ENCODE measurements around the gene POU6F2.

POU6F2 gene

GRCh38 chr7:39098506-39098905, 120.8 kb downstream of the POU6F2 start:
- Mint-ChIP-seq H3K4me3 (no peak overlapping the region), H3K9me3 (no peaks in the 10 kb centered on the region), H3K36me3 (ENCODE audit: low read depth) (no peaks in the 10 kb centered on the region), H3K27me3 (peaks cover 4% of the 10 kb centered on the region), H3K27ac (no peak overlapping the region), H3K4me1 (no peaks in the 10 kb centered on the region)
- ATAC-seq = no peak
- no peak for DNase-seq

GRCh38 chr7:39099146-39099545, 121.4 kb downstream of the POU6F2 start:
- DNase-seq = no peak
- no peak overlapping the region for H3K27ac Mint-ChIP-seq
- H3K36me3 Mint-ChIP-seq (ENCODE audit: low read depth) = no peaks in the 10 kb centered on the region
- H3K9me3 Mint-ChIP-seq = no peaks in the 10 kb centered on the region
- no peak overlapping the region for H3K4me3 Mint-ChIP-seq
- no peaks in the 10 kb centered on the region for H3K4me1 Mint-ChIP-seq
- no peak for ATAC-seq
- peaks cover 4% of the 10 kb centered on the region for H3K27me3 Mint-ChIP-seq

GRCh38 chr7:39100270-39100669, 122.6 kb downstream of the POU6F2 start:
- H3K4me1 Mint-ChIP-seq = no peaks in the 10 kb centered on the region
- no peak for ATAC-seq
- peaks cover 4% of the 10 kb centered on the region for H3K27me3 Mint-ChIP-seq
- no peak for DNase-seq
- H3K9me3 Mint-ChIP-seq = no peaks in the 10 kb centered on the region
- no peak overlapping the region for H3K27ac Mint-ChIP-seq
- H3K4me3 Mint-ChIP-seq = no peak overlapping the region
- H3K36me3 Mint-ChIP-seq (ENCODE audit: low read depth) = no peaks in the 10 kb centered on the region

- no peak overlapping the region for H3K4me3 Mint-ChIP-seq
- no peak overlapping the region for H3K27ac Mint-ChIP-seq
- no peaks in the 10 kb centered on the region for H3K9me3 Mint-ChIP-seq
- H3K27me3 Mint-ChIP-seq = peaks cover 4% of the 10 kb centered on the region
- no peaks in the 10 kb centered on the region for H3K4me1 Mint-ChIP-seq
- DNase-seq (no peak), ATAC-seq (no peak)
- H3K36me3 Mint-ChIP-seq (ENCODE audit: low read depth) = no peaks in the 10 kb centered on the region
Observed at GRCh38 chr7:39102234-39102633, 124.5 kb downstream of the POU6F2 start.

GRCh38 chr7:39105720-39106119, 128.0 kb downstream of the POU6F2 start:
- no peak for ATAC-seq
- DNase-seq = no peak
- Mint-ChIP-seq H3K9me3 (no peaks in the 10 kb centered on the region), H3K27me3 (peaks cover 4% of the 10 kb centered on the region), H3K4me1 (no peaks in the 10 kb centered on the region), H3K36me3 (ENCODE audit: low read depth) (no peaks in the 10 kb centered on the region), H3K27ac (no peak overlapping the region), H3K4me3 (no peak overlapping the region)

- Mint-ChIP-seq H3K4me1 (no peaks in the 10 kb centered on the region), H3K27me3 (peaks cover 14% of the 10 kb centered on the region), H3K36me3 (ENCODE audit: low read depth) (no peaks in the 10 kb centered on the region), H3K27ac (no peak overlapping the region), H3K4me3 (no peak overlapping the region), H3K9me3 (no peaks in the 10 kb centered on the region)
- ATAC-seq (no peak), DNase-seq (no peak)
Observed at GRCh38 chr7:39125846-39126245, 148.1 kb downstream of the POU6F2 start.

GRCh38 chr7:39127058-39127457, 149.3 kb downstream of the POU6F2 start:
- no peaks in the 10 kb centered on the region for H3K4me1 Mint-ChIP-seq
- H3K4me3 Mint-ChIP-seq = no peak overlapping the region
- H3K9me3 Mint-ChIP-seq = no peaks in the 10 kb centered on the region
- no peak overlapping the region for H3K27ac Mint-ChIP-seq
- no peaks in the 10 kb centered on the region for H3K36me3 Mint-ChIP-seq (ENCODE audit: low read depth)
- ATAC-seq = no peak
- DNase-seq = no peak
- peaks cover 19% of the 10 kb centered on the region for H3K27me3 Mint-ChIP-seq

- no peak for ATAC-seq
- Mint-ChIP-seq H3K4me3 (no peak overlapping the region), H3K4me1 (no peaks in the 10 kb centered on the region), H3K9me3 (no peaks in the 10 kb centered on the region), H3K27me3 (peaks cover 22% of the 10 kb centered on the region), H3K36me3 (ENCODE audit: low read depth) (no peaks in the 10 kb centered on the region), H3K27ac (no peak overlapping the region)
- no peak for DNase-seq
Observed at GRCh38 chr7:39128287-39128843, 150.7 kb downstream of the POU6F2 start.

GRCh38 chr7:39130274-39130673, 152.6 kb downstream of the POU6F2 start:
- Mint-ChIP-seq H3K4me3 (no peak overlapping the region), H3K9me3 (no peaks in the 10 kb centered on the region), H3K36me3 (ENCODE audit: low read depth) (no peaks in the 10 kb centered on the region), H3K4me1 (no peaks in the 10 kb centered on the region), H3K27me3 (peaks cover 24% of the 10 kb centered on the region), H3K27ac (no peak overlapping the region)
- ATAC-seq (no peak), DNase-seq (no peak)

- Mint-ChIP-seq H3K36me3 (ENCODE audit: low read depth) (no peaks in the 10 kb centered on the region), H3K9me3 (no peaks in the 10 kb centered on the region), H3K4me1 (no peaks in the 10 kb centered on the region), H3K27ac (no peak overlapping the region), H3K27me3 (peaks cover 24% of the 10 kb centered on the region), H3K4me3 (peak overlapping the region; percentile 8)
- no peak for DNase-seq
- no peak for ATAC-seq
Observed at GRCh38 chr7:39130857-39131526, 153.3 kb downstream of the POU6F2 start.

GRCh38 chr7:39132306-39132705, 154.6 kb downstream of the POU6F2 start:
- Mint-ChIP-seq H3K4me1 (no peaks in the 10 kb centered on the region), H3K9me3 (no peaks in the 10 kb centered on the region), H3K27ac (no peak overlapping the region), H3K36me3 (ENCODE audit: low read depth) (no peaks in the 10 kb centered on the region), H3K27me3 (peaks cover 22% of the 10 kb centered on the region), H3K4me3 (no peak overlapping the region)
- DNase-seq (no peak), ATAC-seq (no peak)

GRCh38 chr7:39133088-39133487, 155.4 kb downstream of the POU6F2 start:
- Mint-ChIP-seq H3K27me3 (peaks cover 19% of the 10 kb centered on the region), H3K4me3 (no peak overlapping the region), H3K36me3 (ENCODE audit: low read depth) (no peaks in the 10 kb centered on the region), H3K4me1 (no peaks in the 10 kb centered on the region), H3K9me3 (peaks cover 5% of the 10 kb centered on the region), H3K27ac (no peak overlapping the region)
- ATAC-seq (no peak), DNase-seq (no peak)

- no peak for DNase-seq
- no peaks in the 10 kb centered on the region for H3K4me1 Mint-ChIP-seq
- H3K9me3 Mint-ChIP-seq = peaks cover 5% of the 10 kb centered on the region
- H3K27ac Mint-ChIP-seq = no peak overlapping the region
- ATAC-seq = no peak
- H3K27me3 Mint-ChIP-seq = peaks cover 1% of the 10 kb centered on the region
- H3K36me3 Mint-ChIP-seq (ENCODE audit: low read depth) = no peaks in the 10 kb centered on the region
- H3K4me3 Mint-ChIP-seq = no peak overlapping the region
Observed at GRCh38 chr7:39137480-39137879, 159.8 kb downstream of the POU6F2 start.

GRCh38 chr7:39142750-39143149, 165.0 kb downstream of the POU6F2 start:
- Mint-ChIP-seq H3K4me1 (no peaks in the 10 kb centered on the region), H3K4me3 (no peak overlapping the region), H3K36me3 (ENCODE audit: low read depth) (no peaks in the 10 kb centered on the region), H3K9me3 (peaks cover under 1% of the 10 kb centered on the region), H3K27ac (no peak overlapping the region), H3K27me3 (no peaks in the 10 kb centered on the region)
- DNase-seq (no peak), ATAC-seq (no peak)

GRCh38 chr7:39144420-39144819, 166.7 kb downstream of the POU6F2 start:
- DNase-seq (no peak), ATAC-seq (no peak)
- no peaks in the 10 kb centered on the region for H3K4me1 Mint-ChIP-seq
- no peak overlapping the region for H3K4me3 Mint-ChIP-seq
- no peaks in the 10 kb centered on the region for H3K36me3 Mint-ChIP-seq (ENCODE audit: low read depth)
- H3K9me3 Mint-ChIP-seq = no peaks in the 10 kb centered on the region
- no peaks in the 10 kb centered on the region for H3K27me3 Mint-ChIP-seq
- H3K27ac Mint-ChIP-seq = no peak overlapping the region

GRCh38 chr7:39145283-39145682, 167.6 kb downstream of the POU6F2 start:
- Mint-ChIP-seq H3K9me3 (no peaks in the 10 kb centered on the region), H3K4me1 (no peaks in the 10 kb centered on the region), H3K4me3 (no peak overlapping the region), H3K36me3 (ENCODE audit: low read depth) (no peaks in the 10 kb centered on the region), H3K27me3 (no peaks in the 10 kb centered on the region), H3K27ac (no peak overlapping the region)
- ATAC-seq (no peak), DNase-seq (no peak)
